Kidney (tissue), 14 donors: Measurements from ENCODE around the gene CDKN2A. TPM values are rescaled to one million over a fixed set of nuclear protein-coding genes. Genes with fewer than 3 reads are reported as not detected.
A peak's percentile ranks its signal among the peaks of the same experiment; 100 is the strongest.

Experiments
- DNase-seq, 5 donors: peaks; one replicate each; pipeline ENCODE4 v3.0.0-alpha.2; 2013 to 2020
- FAIRE-seq: peaks from 2 replicates; lab custom pipeline; 2012; peaks lifted over from hg19 to GRCh38; lab: Jason Lieb, UNC
- H3K27ac ChIP-seq, 2 donors: one replicate each; pipeline ENCODE4 v1.7.0; 2013; ENCODE audit warnings: low read depth in 2 of 2, low read length in 2 of 2, inconsistent platforms in 1 of 2
- H3K27me3 ChIP-seq: one replicate; pipeline ENCODE4 v1.7.1; 2013; ENCODE audit warnings: low read length, inconsistent platforms; ENCODE audit not compliant: control insufficient read depth, insufficient read depth
- H3K36me3 ChIP-seq, 3 donors: one replicate each; pipeline versions ENCODE4 v1.7.0 to v1.7.1; 2013; ENCODE audit warnings: low read length in 3 of 3, control low read depth in 1 of 3, inconsistent platforms in 1 of 3; ENCODE audit not compliant: insufficient read depth in 3 of 3, control insufficient read depth in 2 of 3
- H3K4me1 ChIP-seq, 3 donors: one replicate each; pipeline versions ENCODE4 v1.7.0 to v1.7.1; 2013; ENCODE audit warnings: low read length in 3 of 3, inconsistent platforms in 1 of 3, low read depth in 1 of 3; ENCODE audit not compliant: control insufficient read depth in 2 of 3, insufficient read depth in 2 of 3
- H3K4me3 ChIP-seq, 3 donors: one replicate each; pipeline versions ENCODE4 v1.7.0 to v1.8.1; 2013; ENCODE audit warnings: low read length in 3 of 3, control low read depth in 1 of 3, inconsistent platforms in 1 of 3
- H3K9ac ChIP-seq, 3 donors: one replicate each; pipeline versions ENCODE4 v1.7.0 to v1.7.1; 2013; ENCODE audit warnings: low read length in 3 of 3, control low read depth in 1 of 3, inconsistent platforms in 1 of 3
- H3K9me3 ChIP-seq, 3 donors: one replicate each; pipeline versions ENCODE4 v1.7.0 to v1.7.1; 2013; ENCODE audit warnings: low read length in 3 of 3, control low read depth in 1 of 3, inconsistent platforms in 1 of 3; ENCODE audit not compliant: control insufficient read depth in 2 of 3, insufficient read depth in 1 of 3
- CTCF ChIP-seq: IDR thresholded peaks from 3 replicates; pipeline ENCODE4 v1.5.1; 2012; ENCODE audit warnings: mild to moderate bottlenecking, moderate library complexity, borderline replicate concordance; ENCODE audit not compliant: insufficient read depth; ENCODE audit errors: extremely low read depth
- intact Hi-C: fragments of 100-400 bp; cut with DNase I; formaldehyde crosslinking; loops from one replicate; pipeline ENCODE4 v1.11.1; 2022
- polyA plus RNA-seq: library from polyadenylated mRNA; stranded (reverse); fragments of 350-450 nt; fragmentation: Illumina TruSeq; extraction: RNeasy Lipid Tissue Mini Kit (QIAGEN cat#74804); gene quantifications from one replicate; pipeline ENCODE4 v1.2.3, GENCODE V29; 2014; ENCODE audit warnings: low read depth, low replicate concordance; ENCODE audit not compliant: insufficient read depth
- total RNA-seq: library from RNA; stranded (reverse); fragmentation: NEBNext Ultra II Directional; extraction: Animal tissue kit (Norgen Biotek cat#: 25700); gene quantifications from one replicate; pipeline ENCODE4 v1.2.1, GENCODE V29; 2021
- donor health status: control.
- donor health status: control.
- donor health status: control.
- donor health status: control.
- donor health status: control.
- donor health status: DM: yes; HTN: yes; CAD: no.
- donor health status: Normal renal cell carcinoma (clear cell type).

Gene CDKN2A
- total and polyA plus RNA-seq, 2 donors from 2014 or later: 4.1 TPM; not detected in 1

DNA sequence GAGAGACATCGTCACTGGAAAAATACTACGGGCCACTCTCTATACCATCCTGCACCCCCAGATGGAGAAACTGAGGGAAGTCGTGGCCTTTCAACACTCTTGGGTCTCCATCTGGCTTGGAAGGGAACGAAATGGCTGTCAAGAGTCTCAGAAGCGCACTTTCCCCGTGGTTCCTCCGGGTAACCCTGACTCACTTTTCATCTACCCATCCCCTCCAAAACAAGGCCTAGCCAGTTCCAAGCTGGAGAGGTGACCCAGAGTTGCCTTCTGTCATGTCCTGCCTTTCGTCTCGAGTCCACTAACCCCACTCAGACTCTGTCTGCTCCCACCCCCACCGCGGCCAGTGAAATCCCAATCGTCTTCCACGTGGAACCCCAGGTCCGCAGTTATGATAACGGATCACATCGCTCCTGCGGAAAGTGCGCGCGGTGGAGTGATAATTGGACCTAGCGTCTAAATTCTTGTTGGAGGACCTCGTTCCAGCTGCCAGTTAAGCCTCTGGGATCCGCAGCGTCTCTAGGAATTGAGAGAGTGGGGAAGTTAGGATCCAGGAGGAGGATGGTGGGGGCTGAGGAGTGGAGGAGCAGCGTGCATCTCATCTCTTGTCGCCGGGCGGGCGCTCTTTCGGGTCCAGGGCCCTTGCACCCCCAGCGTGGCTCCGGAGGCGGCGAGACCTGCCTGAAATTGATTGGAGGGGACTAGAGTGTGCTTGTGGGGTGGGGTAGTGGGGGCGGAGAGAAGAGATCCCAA, 4.6 kb downstream of the CDKN2A start:
- FAIRE-seq (no peak), DNase-seq (peak in 1 of 5 donors; percentile 53)
- Histone ChIP-seq H3K9me3 (no peaks in the 10 kb centered on the region), H3K27me3 (peaks cover 72% of the 10 kb centered on the region), H3K4me1 (peaks cover 0 to 3% (median 0%) of the 10 kb centered on the region in 3 donors), H3K4me3 (no peak overlapping the region), H3K27ac (no peak overlapping the region), H3K36me3 (no peaks in the 10 kb centered on the region), H3K9ac (no peak overlapping the region)
- intact Hi-C loops: no loop called here
- no peak for TF ChIP-seq CTCF

DNA sequence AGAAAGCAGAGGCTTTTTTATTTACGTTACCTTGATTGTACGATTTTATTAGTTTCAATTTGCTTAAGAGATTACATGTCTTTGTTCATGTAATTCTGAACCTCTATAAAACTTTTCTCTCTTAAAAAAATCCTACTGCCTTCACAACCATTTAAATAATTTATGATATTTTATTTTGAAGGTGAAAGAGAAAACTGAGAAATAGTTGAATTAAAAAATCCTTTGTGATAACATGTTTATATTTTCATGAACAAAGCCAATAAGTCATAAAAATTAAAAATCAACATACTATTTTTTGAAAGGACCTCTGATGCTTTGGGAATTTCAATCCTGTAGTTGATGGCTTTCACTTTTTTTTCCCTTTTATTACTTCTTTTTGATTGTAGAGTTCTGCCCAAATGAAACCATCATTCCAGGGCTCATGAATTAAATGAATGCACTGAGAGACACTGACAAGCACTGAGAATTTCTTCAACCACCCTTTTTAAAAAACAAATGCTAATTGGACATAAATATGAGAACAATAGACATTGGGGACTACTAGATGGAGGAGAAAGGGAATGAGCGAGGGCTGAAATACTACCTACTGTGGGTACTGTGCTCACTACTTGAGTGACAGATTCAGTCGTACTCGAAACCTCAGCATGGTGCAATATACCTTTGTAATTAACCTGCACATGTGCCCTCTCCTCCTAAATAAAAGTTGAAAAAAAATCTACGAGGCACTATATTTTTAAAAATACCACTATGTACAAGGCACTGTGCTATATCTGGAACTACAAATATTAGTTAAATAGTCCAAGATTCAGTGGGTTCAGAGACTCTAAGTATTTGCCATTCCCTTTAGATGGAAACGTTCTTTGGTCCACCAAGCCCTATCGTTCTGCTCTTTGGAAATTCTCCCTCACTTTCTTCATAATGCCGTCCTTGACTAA, 5.9 kb downstream of the CDKN2A start:
- no peaks in the 10 kb centered on the region for H3K36me3 ChIP-seq
- H3K4me3 ChIP-seq: no peak overlapping the region
- H3K27me3 ChIP-seq: peaks cover 72% of the 10 kb centered on the region
- H3K9me3 ChIP-seq: no peaks in the 10 kb centered on the region
- FAIRE-seq (no peak), DNase-seq (no peak)
- H3K9ac ChIP-seq: no peak overlapping the region
- no peak for TF ChIP-seq CTCF
- no peaks in the 10 kb centered on the region for H3K4me1 ChIP-seq
- H3K27ac ChIP-seq: no peak overlapping the region
- intact Hi-C loops: no loop called here

- intact Hi-C loops: no loop called here
- TF ChIP-seq CTCF: no peak
- no peaks in the 10 kb centered on the region for H3K4me1 ChIP-seq
- no peak overlapping the region for H3K27ac ChIP-seq
- no peak for DNase-seq
- H3K9me3 ChIP-seq: no peaks in the 10 kb centered on the region
- H3K4me3 ChIP-seq: no peak overlapping the region
- no peak overlapping the region for H3K9ac ChIP-seq
- H3K36me3 ChIP-seq: no peaks in the 10 kb centered on the region
- peaks cover 68% of the 10 kb centered on the region for H3K27me3 ChIP-seq
- FAIRE-seq: no peak
Observed at GRCh38 chr9:21985964-21986667, 8.1 kb downstream of the CDKN2A start.
